G401 (cell line): ENCODE measurements around the gene KMT5B. TPM values are rescaled to one million over a fixed set of nuclear protein-coding genes. Genes with fewer than 3 reads are reported as not detected.

ENCODE experiments used
- total RNA-seq: library from RNA; depleted of rRNA; stranded (reverse); fragments of >200 nt; shearing (Covaris generic); gene quantifications from 2 replicates; pipeline ENCODE4 v1.2.3, GENCODE V29; 2014; rRNA removed

KMT5B gene
- total RNA-seq, 1 experiment from 2014 or later = 11.4 TPM

Other genes starting within 250 kb of the KMT5B start
- 17.8 and 34.7 TPM in 2 replicates for gene UNC93B1, start 209.2 kb downstream of the KMT5B start, total RNA-seq
- gene ALDH3B1, start 203.0 kb downstream of the KMT5B start, total RNA-seq = 1.2 and 2.1 TPM in 2 replicates
- 177 and 212 TPM in 2 replicates for gene NDUFS8, start 182.6 kb downstream of the KMT5B start, total RNA-seq
- 9.7 and 9.8 TPM in 2 replicates for gene TCIRG1, start 174.3 kb downstream of the KMT5B start, total RNA-seq
- 119 and 129 TPM in 2 replicates for gene CHKA, start 91.9 kb downstream of the KMT5B start, total RNA-seq
- gene C11orf24, start 58.7 kb upstream of the KMT5B start, total RNA-seq = 15.7 and 17.4 TPM in 2 replicates
- 25.5 and 27.8 TPM in 2 replicates for gene LRP5, start 99.3 kb upstream of the KMT5B start, total RNA-seq
- 108 and 157 TPM in 2 replicates for gene PPP6R3, start 247.5 kb upstream of the KMT5B start, total RNA-seq